Endothelial cell of umbilical vein (primary cell): ENCODE data around the gene ARID1B. TPM values are rescaled to one million over a fixed set of nuclear protein-coding genes. Genes with fewer than 3 reads are reported as not detected.

Experiments used
- BruUV-seq: library from RNA; stranded (reverse); fragments of 400-500 nt; replicated peaks from 2 replicates; lab custom pipeline; 2021; lab: Mats Ljungman, UMichigan
- CTCF ChIA-PET: fragments of 300-600, 350-600 bp; sonication (Branson Sonifier 250); formaldehyde crosslinking; loops from one replicate; lab custom pipeline; 2021; ENCODE audit warnings: antibody characterized with exemption, inconsistent platforms; lab: Charles Lee
- POLR2A ChIA-PET: fragments of 300-600, 350-600 bp; sonication (Branson Sonifier 250); formaldehyde crosslinking; loops from one replicate; lab custom pipeline; 2021; ENCODE audit warnings: antibody characterized with exemption, inconsistent platforms; lab: Charles Lee
- DNase-seq: peaks from one replicate; pipeline ENCODE4 v3.0.0-alpha.2; 2011; ENCODE audit warnings: low read depth, low spot score
- FAIRE-seq: peaks from 2 replicates; lab custom pipeline; 2011; peaks lifted over from hg19 to GRCh38; lab: Jason Lieb, UNC
- H2AFZ ChIP-seq: 2 replicates; pipeline ENCODE4 v1.6.0; 2012; ENCODE audit warnings: low read depth, low read length, control low read depth, inconsistent platforms
- H3K27ac ChIP-seq: 2 replicates; pipeline ENCODE4 v1.5.1; 2011; ENCODE audit warnings: low read depth, mild to moderate bottlenecking, control low read depth, low read length, moderate library complexity; ENCODE audit not compliant: insufficient read depth
- H3K27me3 ChIP-seq, 2 experiments: 2 replicates each; pipeline versions ENCODE4 v1.6.0 to v1.6.1; 2011; ENCODE audit warnings: low read length in 2 of 2, mixed read lengths in 1 of 2; ENCODE audit not compliant: control insufficient read depth in 2 of 2, insufficient read depth in 2 of 2
- H3K36me3 ChIP-seq, 2 experiments: 2 replicates in 1 of 2; 3 replicates in 1 of 2; pipeline ENCODE4 v1.5.1; 2011; ENCODE audit warnings: low read length in 2 of 2, mild to moderate bottlenecking in 1 of 2, moderate library complexity in 1 of 2; ENCODE audit not compliant: control insufficient read depth in 2 of 2, insufficient read depth in 2 of 2; ENCODE audit errors: extremely low read depth in 1 of 2
- H3K4me1 ChIP-seq: 3 replicates; pipeline ENCODE4 v1.5.1; 2011; ENCODE audit warnings: mild to moderate bottlenecking, low read length; ENCODE audit not compliant: control insufficient read depth, insufficient read depth; ENCODE audit errors: extremely low read depth
- H3K4me2 ChIP-seq: 2 replicates; pipeline ENCODE4 v1.6.1; 2011; ENCODE audit warnings: low read length, control low read depth, mixed read lengths; ENCODE audit not compliant: insufficient read depth
- H3K4me3 ChIP-seq, 3 experiments: fragments of 200-600 bp in 1 of 3; sonication (generic), shearing (Covaris generic) in 1 of 3; replicated peaks in 1 of 3; 2 replicates each; pipeline ENCODE4 v1.5.1; 2011 to 2016; ENCODE audit warnings: control low read depth in 3 of 3, low read length in 3 of 3, mild to moderate bottlenecking in 2 of 3, inconsistent platforms in 1 of 3, low read depth in 1 of 3, moderate library complexity in 1 of 3; ENCODE audit not compliant: insufficient read depth in 1 of 3
- H3K79me2 ChIP-seq: 2 replicates; pipeline ENCODE4 v1.6.0; 2012; ENCODE audit warnings: low read length, inconsistent platforms; ENCODE audit not compliant: control insufficient read depth, insufficient read depth
- H3K9ac ChIP-seq: replicated peaks from 2 replicates; pipeline ENCODE3; 2011; ENCODE audit warnings: low read length, control low read depth; ENCODE audit not compliant: insufficient read depth; ENCODE audit errors: extremely low read depth
- H3K9me1 ChIP-seq: replicated peaks from 3 replicates; pipeline ENCODE4 v1.6.0; 2011; ENCODE audit warnings: mild to moderate bottlenecking, low read length; ENCODE audit not compliant: control insufficient read depth, insufficient read depth; ENCODE audit errors: extremely low read depth
- H3K9me3 ChIP-seq: replicated peaks from 2 replicates; pipeline ENCODE4 v1.5.1; 2012; ENCODE audit warnings: low read length, inconsistent platforms; ENCODE audit not compliant: control insufficient read depth, insufficient read depth
- H4K20me1 ChIP-seq: replicated peaks from 2 replicates; pipeline ENCODE3; 2011; ENCODE audit warnings: mild to moderate bottlenecking, low read length; ENCODE audit not compliant: control insufficient read depth, insufficient read depth; ENCODE audit errors: extremely low read depth
- CTCF ChIP-seq, 2 donors: IDR thresholded peaks; 1 replicate in 1 of 2; 2 replicates in 1 of 2; pipeline ENCODE4 v1.5.1; 2011; ENCODE audit warnings: low read length in 2 of 2, mild to moderate bottlenecking in 2 of 2, moderate library complexity in 2 of 2, control low read depth in 1 of 2, inconsistent platforms in 1 of 2, low read depth in 1 of 2; ENCODE audit not compliant: insufficient read depth in 1 of 2; ENCODE audit errors: extremely low read depth in 1 of 2
- EZH2 ChIP-seq: IDR thresholded peaks from 2 replicates; pipeline ENCODE4 v1.6.1; 2012; ENCODE audit warnings: borderline replicate concordance, low read depth, mild to moderate bottlenecking, moderate library complexity, low read length, inconsistent platforms; ENCODE audit not compliant: severe bottlenecking
- FOS ChIP-seq: IDR thresholded peaks from 2 replicates; pipeline ENCODE4 v1.6.1; 2011; ENCODE audit warnings: mild to moderate bottlenecking, low read length, moderate library complexity, borderline replicate concordance; ENCODE audit not compliant: insufficient read depth
- GATA2 ChIP-seq: IDR thresholded peaks from 2 replicates; pipeline ENCODE4 v1.7.0; 2011; ENCODE audit warnings: low read depth, mild to moderate bottlenecking, moderate library complexity, mixed read lengths, low read length; ENCODE audit not compliant: insufficient read length, insufficient read depth
- JUN ChIP-seq: IDR thresholded peaks from 2 replicates; pipeline ENCODE4 v1.6.1; 2011; ENCODE audit warnings: borderline replicate concordance, low read depth; ENCODE audit not compliant: insufficient read length, insufficient read depth
- MAX ChIP-seq: IDR thresholded peaks from 2 replicates; pipeline ENCODE4 v1.6.1; 2011; ENCODE audit not compliant: insufficient read depth, insufficient read length
- MYC ChIP-seq: IDR thresholded peaks from one replicate; pipeline ENCODE4 v1.6.1; 2011; ENCODE audit warnings: mild to moderate bottlenecking, low read depth, low read length
- POLR2A ChIP-seq: IDR thresholded peaks from 2 replicates; pipeline ENCODE4 v1.6.1; 2012; ENCODE audit warnings: low read depth, mild to moderate bottlenecking, control low read depth, low read length
- POLR2AphosphoS5 ChIP-seq: IDR thresholded peaks from 2 replicates; pipeline ENCODE4 v1.6.1; 2012; ENCODE audit warnings: low read depth, mild to moderate bottlenecking, control low read depth, low read length, moderate library complexity; ENCODE audit not compliant: insufficient read depth
- dilution Hi-C: fragments of 300-500 bp; cut with MboI; formaldehyde crosslinking; loops from one replicate; pipeline ENCODE4 v1.15.0; 2019; ENCODE audit warnings: low sequenced_read_pairs; ENCODE audit not compliant: extremely low pct_ligation_motif_present
- intact Hi-C: fragments of 100-400 bp; cut with micrococcal nuclease; formaldehyde crosslinking; loops from one replicate; pipeline ENCODE4 v1.10.0; 2022
- polyA plus RNA-seq, 4 experiments: library from polyadenylated mRNA; depleted of rRNA in 3 of 4; stranded (reverse) in 3 of 4; unstranded in 1 of 4; fragments of >200 nt; gene quantifications; 2 replicates each; pipeline versions ENCODE4 v1.2.1 to v1.2.3, GENCODE V29; 2011 to 2012; ENCODE audit warnings: missing spikeins in 1 of 4
- total RNA-seq: library from RNA; stranded (reverse); gene quantifications from 2 replicates; pipeline ENCODE4 v1.2.3, GENCODE V29; 2021

The ARID1B gene
- total and polyA plus RNA-seq, 2 donors (not counting 3 experiments of a cell fraction or from before 2014, with no cell fraction given): 21.8 to 89.5 TPM

DNA sequence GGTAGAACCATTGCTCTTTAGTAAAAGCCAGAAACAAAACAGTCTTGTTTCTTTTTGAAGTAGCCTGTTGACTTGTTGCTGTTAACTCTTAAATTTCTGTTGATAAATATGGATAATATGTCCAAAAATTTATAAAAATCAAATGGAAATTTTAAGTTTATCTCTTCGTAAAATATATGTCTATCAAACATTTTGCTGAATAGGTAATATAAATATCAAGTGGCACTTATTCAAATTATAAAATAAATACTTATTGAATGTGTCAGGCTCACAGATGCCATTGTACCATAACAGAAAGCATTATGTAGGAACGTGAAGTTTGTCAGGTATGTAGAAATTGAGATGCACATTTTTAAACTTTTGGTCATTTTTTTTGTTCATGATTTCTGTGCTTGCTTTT, 216.5 kb downstream of the ARID1B start:
- Histone ChIP-seq H2AFZ (no peak overlapping the region), H3K9me1 (no peaks in the 10 kb centered on the region), H3K9ac (no peak overlapping the region), H3K4me1 (peaks cover 5% of the 10 kb centered on the region), H4K20me1 (no peaks in the 10 kb centered on the region), H3K4me2 (peak overlapping the region; percentile 23), H3K4me3 (no peak overlapping the region), H3K27ac (no peak overlapping the region), H3K36me3 (no peaks in the 10 kb centered on the region), H3K9me3 (no peaks in the 10 kb centered on the region), H3K27me3 (no peaks in the 10 kb centered on the region), H3K79me2 (peaks cover 40% of the 10 kb centered on the region)
- dilution Hi-C loops (no loop called here), intact Hi-C loops (no loop called here)
- DNase-seq (no peak), FAIRE-seq (peak; percentile 33)
- ChIA-PET CTCF (no interaction called here), POLR2A (no interaction called here)
- no peak for TF ChIP-seq MAX
- TF ChIP-seq POLR2A: no peak
- no peak for TF ChIP-seq EZH2
- no peak for TF ChIP-seq JUN
- TF ChIP-seq CTCF (IDR thresholded peaks at IDR 0.05; ENCODE audit: extremely low read depth in 1 of 2, insufficient read depth in 1 of 2, low read depth in 1 of 2, low read length in 2 of 2): no peak
- TF ChIP-seq MYC: no peak
- TF ChIP-seq GATA2: no peak
- TF ChIP-seq FOS: no peak
- TF ChIP-seq POLR2AphosphoS5: no peak
- no TSS peak for BruUV-seq
